Measurements from ENCODE around the gene GABRP.
"Not testable (repeated sequence)": the region's sequence is repeated elsewhere in the genome, so short reads cannot be mapped to it uniquely, and the experiment has no call there.

GABRP gene

DNA sequence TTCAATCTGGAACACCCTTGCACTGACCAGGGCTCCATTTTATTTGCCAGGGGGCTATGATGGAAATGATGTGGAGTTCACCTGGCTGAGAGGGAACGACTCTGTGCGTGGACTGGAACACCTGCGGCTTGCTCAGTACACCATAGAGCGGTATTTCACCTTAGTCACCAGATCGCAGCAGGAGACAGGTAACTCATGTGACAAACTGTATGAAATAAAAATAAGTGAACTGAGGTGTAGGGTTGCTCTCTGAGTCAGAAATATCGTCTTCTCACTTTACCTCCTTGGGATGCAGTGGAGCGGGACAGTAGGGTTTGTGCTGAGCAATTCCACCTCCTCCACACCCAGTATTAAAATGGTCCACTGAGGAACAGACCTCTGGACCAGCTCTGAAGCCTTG is 22.1 kb downstream of the GABRP start:
- DNase-seq: no peak

DNA sequence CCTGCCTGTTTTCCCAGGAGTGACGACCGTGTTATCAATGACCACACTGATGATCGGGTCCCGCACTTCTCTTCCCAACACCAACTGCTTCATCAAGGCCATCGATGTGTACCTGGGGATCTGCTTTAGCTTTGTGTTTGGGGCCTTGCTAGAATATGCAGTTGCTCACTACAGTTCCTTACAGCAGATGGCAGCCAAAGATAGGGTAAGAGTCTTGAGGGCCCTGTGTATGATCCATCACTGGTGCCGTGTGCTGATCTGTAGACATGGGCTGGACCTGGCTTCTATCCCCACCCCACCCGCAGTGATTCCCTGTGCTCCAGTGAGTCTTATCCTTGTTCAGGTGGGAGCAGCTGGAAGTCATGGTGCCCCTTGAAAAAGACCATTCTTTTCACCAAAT is 26.0 kb downstream of the GABRP start:
- DNase-seq: no peak

DNA sequence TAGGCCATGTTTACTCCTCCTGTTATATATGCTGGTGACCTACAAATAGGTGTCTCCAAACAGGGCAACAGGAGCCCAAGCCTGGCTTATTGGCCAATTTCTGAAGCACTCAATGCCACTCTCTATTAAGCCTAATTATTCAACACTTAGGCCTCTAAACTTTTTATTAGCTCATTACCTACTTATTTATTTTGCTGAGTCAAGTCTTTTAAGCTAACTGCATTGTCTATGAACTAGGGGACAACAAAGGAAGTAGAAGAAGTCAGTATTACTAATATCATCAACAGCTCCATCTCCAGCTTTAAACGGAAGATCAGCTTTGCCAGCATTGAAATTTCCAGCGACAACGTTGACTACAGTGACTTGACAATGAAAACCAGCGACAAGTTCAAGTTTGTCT is 28.2 kb downstream of the GABRP start:
- no peak for DNase-seq

DNA sequence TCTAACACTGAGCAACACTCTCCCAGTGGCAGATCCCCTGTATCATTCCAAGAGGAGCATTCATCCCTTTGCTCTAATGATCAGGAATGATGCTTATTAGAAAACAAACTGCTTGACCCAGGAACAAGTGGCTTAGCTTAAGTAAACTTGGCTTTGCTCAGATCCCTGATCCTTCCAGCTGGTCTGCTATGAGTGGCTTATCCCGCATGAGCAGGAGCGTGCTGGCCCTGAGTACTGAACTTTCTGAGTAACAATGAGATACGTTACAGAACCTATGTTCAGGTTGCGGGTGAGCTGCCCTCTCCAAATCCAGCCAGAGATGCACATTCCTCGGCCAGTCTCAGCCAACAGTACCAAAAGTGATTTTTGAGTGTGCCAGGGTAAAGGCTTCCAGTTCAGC is 29.7 kb downstream of the GABRP start:
- no peak for DNase-seq

DNA sequence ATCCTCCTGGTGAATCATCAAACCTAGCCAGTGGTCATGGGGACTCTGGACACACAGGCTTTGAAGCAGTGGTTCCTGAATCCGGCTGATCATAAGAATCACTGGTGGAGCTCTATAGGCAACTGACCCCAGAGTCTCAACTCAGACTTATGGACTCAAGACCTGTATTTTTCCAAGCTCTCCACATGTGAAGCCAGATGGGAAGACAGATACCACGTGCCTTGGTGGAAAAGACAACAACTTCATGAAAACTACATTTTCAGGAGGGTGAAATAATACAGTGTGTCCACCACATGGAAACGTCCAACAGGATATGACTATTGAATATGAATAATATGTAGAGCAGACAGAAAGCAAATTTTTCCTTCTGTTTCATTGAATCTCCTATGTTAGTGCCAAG is 33.7 kb downstream of the GABRP start:
- no peak for DNase-seq

DNA sequence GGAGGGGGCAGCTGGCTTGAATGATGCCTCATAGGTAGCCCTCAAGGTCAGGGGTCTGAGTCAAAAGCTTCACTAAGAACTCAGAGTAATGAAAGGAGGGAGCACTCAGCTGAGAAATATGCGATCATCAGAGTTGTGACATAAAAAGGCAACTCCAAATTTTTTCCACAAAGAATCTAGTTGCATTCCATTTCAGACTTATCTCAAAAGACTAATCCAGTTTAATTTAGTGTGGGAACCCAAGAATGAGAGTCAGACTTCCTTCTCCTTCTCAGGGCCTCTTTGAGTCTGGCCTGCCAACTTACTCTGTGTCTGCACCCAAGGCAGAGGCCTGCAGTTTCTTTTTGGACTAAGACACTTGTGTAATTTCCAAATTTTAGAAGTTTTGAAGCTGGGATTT is 34.7 kb downstream of the GABRP start:
- DNase-seq: no peak

DNA sequence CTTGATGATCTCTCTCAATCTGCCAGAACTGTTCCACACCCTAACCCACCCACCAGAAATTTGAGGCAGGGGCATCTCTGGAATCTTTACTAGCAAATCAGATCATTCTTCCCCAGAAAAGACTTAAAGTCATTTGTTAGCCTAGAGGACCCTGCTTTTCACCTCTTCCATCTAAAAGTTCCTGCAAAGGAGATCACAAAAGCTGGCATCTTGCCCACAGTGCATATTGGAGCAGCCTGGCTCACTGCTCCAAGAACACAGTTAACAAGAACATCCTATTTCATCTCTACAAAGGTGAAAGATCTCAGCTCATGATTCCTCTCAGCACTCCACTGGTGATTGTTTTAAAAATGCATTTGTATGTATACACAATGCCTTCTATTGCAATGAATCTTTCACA is 36.3 kb downstream of the GABRP start:
- no peak for DNase-seq

DNA sequence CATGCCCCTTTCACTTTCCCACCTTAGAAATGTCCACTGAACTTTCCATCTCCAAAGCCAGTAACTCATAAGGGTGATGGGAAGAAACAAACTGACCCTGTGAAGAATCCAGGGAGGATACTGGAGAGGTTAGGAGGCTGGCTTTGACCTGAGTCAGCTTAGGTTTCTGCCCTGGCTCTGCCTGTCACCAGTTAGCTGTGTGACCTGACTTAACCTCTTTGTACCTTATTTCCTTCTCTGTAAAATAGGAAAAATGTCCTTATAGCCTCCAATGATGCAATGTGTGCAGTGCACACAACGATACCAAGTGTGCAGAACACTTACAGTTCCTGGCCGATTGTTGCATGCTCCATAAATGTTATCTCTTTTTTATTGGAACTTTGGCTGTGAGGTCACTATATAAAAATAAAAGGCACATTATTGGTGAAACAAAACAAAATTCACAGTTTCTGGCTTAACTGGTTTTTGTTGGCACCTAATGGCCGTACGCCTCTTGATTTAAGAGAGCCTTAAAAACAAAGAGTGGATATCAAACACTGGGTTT is 37.8 kb downstream of the GABRP start:
- no peak for DNase-seq

DNA sequence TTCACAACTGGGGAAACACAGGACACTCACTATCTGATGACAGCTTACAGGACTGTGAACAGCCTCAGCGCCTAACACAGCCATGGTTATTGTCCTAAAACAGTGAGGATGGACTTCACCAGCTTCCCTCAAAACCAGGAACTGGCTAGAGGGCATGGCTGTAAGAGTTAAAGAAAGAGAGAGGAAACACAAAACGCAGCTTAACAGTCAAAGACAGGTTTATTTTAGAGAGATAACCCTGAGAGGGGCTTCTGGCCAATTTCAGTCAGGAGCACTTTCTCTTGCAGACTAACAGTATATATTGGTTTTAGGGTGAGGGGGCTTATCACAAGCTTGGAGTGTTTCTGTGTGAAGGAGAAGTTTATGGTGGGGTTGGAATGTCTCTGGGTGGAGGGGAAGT is 42.6 kb downstream of the GABRP start:
- DNase-seq: no peak

DNA sequence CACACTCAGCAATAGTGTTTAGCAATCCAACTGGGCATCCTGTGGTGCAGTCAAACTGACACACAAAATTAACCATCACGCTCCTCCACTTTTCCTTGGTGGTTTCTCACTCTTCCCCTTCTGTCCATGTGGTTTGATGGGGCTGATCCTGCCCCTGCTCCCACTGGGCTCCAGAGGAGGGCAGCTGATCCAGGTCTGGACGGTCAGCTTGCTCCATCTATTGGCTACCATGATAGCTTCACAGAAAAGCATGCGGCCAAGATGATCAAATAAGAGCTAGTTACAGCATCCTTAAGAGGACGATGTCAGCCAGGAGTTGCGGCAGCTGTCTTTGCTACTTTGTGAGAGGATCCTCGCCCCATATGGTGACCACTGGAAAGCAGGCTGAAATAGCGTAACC is 48.7 kb downstream of the GABRP start:
- DNase-seq: no peak

DNA sequence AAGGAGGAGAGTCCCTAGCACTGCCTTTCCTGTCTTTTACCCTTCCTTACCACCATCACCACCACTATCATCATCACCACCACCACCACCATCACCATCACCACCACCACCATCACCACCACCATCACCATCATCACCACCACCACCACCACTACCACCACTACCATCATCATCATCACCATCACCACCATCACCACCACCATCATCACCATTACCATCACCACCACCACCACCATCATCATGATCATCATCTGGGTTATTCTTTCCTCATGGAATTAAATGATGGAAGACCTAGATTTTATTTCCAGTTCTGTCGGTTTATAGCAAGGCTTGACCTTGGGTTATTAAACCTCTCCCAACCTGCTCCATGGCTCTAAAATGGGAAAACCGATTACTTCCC is 50.5 kb downstream of the GABRP start:
- DNase-seq: not testable (repeated sequence)

DNA sequence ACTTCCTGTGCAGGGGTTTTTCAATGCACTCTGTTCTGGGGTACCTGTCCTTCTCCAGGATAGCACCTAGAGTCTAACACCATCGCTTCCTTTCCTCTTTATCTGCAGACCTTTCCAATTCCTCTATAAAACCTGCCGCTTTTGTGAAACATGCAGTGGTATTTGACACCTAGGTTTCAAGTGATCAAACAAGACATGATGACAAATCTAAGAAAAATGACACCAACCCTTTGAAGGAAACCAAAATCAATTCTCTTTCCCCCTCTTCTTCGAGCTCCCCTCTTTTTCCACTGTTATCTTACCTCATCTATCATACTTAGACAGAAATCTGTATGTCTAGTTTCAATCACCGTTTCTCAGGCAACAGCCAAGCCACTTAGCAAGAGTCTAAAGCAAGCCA is 52.7 kb downstream of the GABRP start:
- no peak for DNase-seq

DNA sequence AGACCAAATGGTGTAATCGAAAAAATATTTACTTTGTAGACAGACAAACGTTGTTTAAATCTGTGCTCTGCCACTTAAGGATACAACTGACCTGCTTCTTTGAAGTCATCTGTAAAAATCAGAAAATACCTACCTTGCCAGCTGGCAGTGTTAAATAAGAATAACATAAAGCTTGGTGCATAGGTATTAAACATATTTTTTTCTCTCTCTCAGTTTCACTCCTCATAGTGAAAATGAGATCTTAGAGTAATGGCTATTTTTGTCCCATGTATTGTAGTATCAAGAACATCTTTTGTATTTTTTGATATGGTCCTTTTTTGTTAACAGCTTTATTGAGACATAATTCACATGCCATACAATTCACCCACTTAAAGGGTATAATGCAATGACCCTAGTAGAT is 60.3 kb downstream of the GABRP start:
- DNase-seq: no peak

DNA sequence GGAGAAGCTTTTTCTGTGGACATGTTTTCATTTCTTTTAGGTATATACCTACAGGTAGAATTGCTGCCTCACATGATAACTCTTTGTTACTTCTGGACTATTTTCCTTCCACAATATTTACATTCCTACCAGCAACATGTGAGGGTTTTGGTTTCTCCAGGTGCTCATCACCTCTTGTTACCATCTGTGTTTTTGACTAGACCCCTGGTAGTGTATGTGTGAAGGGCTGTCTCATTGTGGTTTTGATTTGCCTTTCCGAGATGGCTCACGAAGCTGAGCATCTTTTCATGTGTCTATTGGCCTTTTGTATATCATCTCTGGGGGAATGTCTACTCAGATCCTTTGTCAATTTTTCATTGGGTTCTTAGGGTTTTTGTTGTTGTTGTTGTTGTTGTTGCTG is 61.1 kb downstream of the GABRP start:
- DNase-seq: no peak

DNA sequence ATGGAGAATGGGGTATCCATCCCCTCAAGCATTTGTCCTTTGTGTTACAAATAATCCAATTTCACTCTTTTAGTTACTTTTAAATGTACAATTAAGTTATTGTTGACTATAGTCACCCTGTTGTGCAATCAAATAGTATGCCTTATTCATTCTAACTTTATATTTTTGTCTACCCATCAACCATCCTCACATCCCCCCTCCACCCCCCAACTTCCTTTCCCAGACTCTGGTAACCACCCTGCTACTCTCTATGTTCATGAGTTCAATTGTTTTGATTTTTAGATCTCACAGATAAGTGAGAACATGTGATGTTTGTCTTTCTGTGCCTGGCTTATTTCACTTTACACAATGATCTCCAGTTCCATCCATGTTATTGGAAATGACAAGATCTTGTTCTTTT is 62.9 kb downstream of the GABRP start:
- no peak for DNase-seq

DNA sequence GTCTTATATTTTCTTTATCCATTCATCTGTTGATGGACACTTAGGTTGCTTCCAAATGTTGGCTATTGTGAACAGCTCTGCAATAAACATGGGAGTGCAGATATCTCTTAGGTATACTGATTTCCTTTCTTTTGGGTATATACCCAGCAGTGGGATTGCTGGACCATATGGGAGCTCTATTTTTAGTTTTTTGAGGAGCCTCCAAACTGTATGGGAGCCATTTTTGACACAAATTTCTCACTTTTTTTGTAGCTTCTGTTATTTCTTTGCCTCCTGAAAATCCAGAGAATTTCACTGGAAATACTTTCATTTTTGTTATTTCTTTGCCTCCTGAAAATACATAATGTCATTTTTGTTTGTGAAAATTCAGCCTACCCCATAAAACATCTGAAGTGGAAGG is 63.3 kb downstream of the GABRP start:
- no peak for DNase-seq

DNA sequence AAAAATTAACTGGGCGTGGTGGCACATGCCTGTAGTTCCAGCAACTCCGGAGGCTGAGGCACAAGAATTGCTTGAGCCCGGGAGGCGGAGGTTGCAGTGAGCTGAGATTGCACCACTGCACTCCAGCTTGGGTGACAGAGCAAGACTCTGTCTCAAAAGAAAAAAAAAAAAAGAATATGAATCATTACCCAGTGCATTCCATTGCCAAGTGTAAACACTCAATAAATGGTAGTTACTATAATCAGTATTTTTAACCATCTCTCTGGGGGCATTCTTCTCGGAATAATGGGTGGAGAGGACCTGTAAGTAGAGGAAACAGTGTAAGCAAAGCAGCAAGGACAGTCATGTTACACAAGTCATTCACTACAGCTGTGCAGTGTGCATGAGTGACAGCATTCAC is 64.5 kb downstream of the GABRP start:
- DNase-seq: no peak

DNA sequence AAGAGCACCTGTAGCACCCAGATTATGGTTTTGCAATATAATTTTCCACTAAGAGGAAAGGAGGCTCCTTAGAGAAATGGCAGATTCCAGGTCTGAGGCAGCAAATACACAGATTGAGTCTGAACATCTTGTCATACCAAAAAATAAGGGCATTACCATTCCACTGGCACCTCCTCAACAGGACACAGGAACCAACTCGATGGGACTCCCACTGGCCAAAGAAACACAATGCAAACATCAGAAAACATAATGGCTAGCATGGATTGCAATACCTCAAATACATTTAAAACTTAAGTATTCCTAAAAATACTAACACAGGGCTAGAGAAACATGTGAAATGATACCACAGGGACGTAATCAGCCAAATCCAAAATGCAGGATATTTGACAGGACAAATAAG is 65.8 kb downstream of the GABRP start:
- no peak for DNase-seq

DNA sequence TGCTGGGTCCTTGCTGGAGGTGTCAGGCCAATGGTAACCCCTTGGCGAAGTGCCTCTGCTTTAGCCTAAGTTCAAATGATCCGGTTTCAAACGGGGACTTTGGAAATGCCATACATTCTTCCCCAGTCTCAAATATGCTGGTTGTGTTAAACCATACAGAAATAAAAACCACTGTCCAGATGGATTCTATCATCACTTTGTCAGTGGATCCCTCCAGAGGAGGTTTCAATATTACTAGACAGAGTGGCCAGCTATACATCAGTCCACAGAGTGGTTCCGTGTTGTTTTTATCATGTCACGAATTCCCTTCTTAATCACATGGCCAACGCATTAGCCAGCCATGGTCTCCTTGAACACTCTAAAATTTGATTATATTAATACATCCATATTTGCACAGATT is 71.0 kb downstream of the GABRP start:
- DNase-seq: no peak

DNA sequence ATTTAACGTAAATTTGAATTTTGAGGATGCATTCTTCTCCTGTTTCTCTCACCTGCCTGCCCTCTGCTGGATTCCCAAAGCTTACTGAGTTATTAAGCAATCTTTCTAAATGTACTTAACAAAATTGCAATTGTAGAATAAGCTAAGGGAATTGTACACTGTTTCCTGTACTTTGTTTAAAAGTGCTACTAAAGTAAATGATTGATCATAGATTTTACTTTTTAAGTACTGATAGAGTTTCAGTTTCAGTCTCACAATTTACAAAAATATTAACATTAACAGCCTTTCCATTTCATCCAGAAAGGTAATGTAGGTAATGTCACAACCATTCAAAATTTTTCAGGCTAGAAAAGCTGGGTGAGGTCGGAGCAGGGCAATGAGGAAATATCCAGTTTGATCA is 73.5 kb downstream of the GABRP start:
- no peak for DNase-seq

DNA sequence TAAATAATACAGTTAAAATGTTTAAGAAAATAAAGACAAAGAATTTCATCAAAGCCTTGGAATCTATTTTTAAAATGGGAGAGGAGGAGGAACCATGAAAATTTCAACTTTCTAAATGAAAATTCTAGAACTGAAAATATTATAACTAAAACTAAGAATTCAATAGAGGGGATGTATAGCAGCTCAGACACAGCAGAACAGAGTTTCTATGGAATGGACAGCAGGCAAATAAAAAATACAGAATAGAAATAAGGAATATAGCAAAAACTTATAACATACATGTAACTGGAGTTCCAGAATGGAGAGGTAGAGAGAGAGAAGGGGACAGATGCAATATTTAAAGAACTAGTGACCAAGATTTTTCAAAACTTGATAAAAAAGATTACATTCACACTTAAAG is 76.9 kb downstream of the GABRP start:
- DNase-seq: no peak

DNA sequence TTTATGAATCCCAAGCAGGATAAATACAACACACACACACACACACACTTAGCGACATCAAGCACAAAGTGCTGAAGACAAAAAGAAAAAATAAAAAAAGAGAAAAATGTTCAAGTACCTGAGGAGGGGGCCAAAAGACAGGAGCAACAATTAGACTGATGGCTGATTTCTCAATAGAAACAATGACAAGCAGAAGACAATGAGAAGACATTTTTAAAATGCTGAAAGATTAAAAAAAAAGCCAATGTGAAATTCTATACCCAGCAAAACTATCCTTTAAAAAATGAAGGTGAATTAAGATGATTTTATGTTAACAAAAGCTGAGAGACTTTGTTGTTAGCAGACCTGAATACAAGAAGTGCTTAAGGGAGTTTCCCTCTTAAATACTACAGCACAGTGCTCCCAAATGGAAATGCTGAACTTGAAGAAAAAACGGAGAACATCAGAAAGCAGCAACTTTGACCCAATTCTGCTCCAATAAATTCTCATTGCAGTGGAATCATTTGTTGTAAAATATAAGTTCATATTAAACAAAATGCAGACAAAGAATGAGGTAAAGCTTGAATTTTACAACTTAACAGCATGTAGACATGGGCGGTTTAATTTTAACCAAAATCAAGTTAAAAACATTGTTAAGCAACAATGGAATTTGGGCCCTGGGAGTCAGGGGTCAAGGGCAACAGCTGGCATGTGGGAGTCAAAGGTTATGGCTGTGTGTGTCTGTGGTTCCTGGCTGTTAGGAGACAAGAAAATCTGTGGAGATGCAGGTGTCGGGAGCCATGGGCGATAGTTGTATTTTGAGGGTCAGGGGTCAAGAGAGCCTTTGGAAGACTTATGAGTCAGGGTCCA is 77.5 kb downstream of the GABRP start:
- DNase-seq: no peak

DNA sequence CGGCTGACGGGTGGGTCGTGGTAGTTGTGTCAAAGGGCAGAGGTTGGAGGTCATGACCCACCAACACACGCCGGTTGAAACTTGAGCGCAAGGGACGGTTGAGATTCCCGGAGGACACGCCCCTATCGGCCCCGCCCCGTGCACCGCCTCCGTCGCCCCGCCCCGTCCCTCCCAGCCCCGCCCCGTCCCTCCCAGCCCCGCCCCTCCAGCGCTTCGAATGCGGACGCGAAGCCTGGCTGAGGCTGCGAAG is 78.1 kb downstream of the GABRP start:
- DNase-seq: no peak

DNA sequence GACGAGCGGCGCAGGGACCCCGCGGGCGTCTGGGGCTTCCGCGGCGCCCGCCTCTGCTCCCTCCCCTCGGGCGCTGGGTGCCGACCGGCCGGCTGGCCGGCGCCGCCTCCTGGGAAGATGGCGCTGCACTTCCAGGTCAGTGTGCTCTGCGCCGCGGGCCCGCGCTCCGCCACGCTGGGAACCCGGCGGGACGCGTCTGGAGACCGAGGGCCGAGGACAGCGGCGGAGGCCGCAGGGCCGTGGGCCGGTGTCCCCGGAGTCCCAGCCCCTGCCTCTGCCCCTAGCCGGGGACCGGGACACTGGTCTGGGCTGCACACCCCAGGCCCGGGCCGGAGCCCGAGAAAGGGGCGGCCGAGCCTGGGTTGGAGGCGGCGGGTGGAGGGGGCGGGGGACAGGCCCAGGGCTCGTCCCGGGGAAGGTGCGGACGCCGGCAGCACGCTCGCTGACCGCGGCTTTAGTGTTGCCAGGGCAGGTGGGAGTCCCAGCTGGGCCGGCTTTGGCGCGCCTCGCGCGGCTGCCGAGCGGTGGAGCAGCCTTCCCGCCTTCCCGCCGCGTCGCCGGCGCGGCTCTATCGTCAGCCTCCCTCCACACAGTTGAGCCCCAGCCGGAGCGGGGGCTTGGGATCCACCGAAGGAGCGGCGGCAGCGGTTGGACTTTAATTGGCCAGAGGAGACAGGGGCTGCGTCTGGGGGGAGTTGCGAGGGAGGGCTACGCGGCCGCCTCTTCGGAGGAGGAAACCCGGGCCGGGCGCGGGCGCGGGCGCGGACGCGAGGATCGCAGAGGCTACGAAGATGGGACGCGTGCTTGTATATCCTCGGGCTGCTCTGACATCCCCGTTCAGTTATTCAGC is 78.6 kb downstream of the GABRP start, which contains the start of gene RANBP17:
Gene RANBP17, plus strand, starts transcription at position 102 of the 850 bp plus-strand sequence.
- peak; percentile 9 for DNase-seq
